GM18870 (cell line): ENCODE measurements around the gene GATAD1.
"Not testable (repeated sequence)": the region's sequence is repeated elsewhere in the genome, so short reads cannot be mapped to it uniquely, and the experiment has no call there.

Experiments used
- ATAC-seq: cut with Tn5 transposase; IDR thresholded peaks from one replicate; pipeline ENCODE4 v1.9.1; 2021; ENCODE audit warnings: moderate library complexity; ENCODE audit not compliant: unreplicated experiment

The GATAD1 gene

DNA sequence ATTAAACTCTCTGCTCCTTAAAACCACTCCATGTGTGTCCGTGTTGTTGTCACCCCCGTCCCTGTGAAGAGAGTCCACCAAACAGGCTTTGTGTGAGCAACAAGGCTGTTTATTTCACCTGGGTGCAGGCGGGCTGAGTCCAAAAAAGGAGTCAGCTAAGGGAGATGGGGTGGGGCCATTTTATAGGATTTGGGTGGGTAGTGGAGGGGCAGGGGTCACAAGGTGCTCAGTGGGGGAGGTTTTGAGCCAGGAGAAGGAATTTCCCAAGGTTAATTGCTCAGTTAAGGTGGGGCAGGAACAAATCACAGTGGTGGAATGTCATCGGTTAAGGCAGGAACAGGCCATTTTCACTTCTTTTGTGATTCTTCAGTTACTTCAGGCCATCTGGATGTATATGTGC, 31.9 kb downstream of the GATAD1 start:
- ATAC-seq = not testable (repeated sequence)

DNA sequence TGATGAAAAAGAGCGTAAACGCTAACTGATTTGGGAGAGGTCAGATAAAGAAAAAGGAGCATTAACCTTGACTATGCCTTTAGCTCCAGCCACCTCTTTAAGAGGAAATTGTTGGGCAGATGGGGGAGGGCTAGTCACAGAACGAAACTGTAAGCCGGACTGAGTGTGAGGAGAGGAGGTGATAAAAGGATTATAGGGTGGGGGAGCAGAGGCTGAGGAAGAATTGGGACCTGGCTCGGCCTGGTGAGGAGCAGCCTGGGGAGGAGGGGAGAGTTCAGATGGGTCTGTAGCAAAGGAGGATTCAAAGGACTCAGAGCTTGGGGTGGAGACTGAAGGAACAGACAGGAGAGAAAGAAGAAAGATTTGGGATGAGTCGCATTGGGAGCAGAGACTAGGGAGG, 36.3 kb downstream of the GATAD1 start:
- not testable (repeated sequence) for ATAC-seq

DNA sequence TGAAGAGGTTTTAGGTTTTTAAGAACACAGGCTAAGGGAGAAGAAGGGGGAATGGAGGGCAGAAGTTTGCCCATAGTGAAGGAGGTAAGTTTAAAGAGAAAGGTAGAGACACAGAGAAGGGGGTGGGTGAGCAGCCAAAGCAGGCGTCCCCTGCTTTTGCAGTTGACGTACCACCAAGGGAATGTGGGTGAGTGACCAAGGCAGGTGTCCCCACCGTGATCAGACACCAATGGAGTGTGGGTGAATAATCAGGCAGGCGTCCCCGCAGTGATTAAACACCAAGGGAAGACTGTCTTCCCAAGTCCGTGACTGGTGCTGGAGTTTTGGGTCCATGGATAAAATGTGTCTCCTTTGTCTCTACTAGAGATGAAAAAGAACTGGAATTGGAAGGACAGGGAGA, 36.9 kb downstream of the GATAD1 start:
- ATAC-seq = not testable (repeated sequence)

DNA sequence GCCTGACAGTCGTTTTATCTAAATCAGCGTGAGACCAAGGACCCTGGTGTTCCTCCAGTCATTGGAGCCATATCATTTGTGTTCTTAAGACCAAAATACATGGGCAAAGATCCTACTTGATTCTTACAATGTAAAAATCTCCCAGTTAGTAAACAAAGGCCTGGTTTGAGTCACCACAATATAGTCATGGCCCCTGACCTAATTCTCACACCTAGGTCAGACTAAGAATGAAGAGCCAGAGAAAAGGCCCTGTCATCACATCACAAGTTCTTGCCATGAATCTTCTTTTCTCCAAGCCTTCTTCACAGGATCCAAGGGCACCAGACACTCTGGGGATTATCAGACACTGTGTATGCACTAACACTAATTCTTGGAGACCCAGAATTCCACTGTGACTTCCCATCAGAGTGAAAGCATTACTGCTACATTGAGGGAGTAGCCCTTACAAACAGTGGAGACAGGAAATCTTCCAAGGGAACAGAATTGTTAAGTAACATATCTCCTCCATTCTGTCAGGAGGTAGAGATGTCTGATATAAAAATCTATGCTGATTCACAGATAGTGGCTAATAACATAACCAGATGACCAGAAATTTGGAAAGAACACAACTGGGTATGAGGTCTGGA, 38.1 kb downstream of the GATAD1 start:
- no peak for ATAC-seq

DNA sequence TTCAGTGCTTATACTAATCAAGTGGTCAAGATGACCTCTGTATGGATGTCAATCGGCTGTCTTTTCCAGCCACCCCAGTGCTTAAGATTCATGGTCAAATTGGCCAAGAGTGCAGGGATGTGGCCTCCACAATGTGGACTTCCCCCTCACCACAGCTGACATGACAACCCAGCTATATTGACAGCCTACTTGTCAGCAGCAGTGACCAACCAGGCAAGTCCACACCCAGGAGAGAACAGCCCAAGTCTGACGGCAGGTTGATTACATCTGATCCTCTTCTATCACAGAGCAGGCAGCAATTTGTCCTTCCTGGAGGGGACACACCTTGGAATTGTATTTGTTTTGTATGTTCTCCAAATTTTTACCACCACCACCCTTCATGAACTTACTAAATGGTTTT, 38.7 kb downstream of the GATAD1 start:
- ATAC-seq = no peak

DNA sequence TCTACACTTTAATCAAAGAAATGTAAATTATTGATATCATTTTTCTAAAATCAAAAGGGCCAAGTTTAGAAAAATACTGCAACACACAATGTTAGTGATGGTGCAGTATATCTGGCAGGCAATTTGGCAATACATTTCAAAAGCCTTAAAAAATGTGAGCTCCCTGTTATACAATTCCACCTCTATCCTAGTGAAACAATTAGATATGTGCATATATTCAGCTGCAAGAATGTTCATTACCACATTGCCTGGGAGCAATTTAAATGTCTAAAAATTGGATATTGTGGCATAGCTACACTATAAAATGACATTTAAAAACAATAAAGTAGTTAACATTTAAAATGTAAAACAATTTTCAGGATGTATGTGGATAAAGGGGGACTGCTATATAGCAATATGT, 40.5 kb downstream of the GATAD1 start:
- no peak for ATAC-seq

DNA sequence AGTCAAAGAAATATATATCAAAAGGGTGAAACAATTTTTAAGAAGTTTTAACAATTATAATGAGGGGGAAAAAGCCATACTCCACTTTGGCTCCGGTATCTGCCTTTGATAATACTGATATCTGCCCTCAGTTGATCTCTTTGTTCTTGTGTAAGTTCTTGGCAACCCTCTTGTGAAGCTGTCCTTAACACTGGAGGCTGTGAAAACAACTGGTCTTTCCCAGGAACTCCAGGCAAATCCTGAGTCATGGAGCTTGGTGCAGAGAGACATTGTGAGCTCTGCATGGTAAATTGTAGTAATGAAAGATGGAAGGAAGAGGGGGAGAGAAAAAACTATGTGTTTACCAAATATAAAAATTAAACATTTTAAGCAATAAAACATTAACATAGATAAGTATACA, 42.4 kb downstream of the GATAD1 start:
- no peak for ATAC-seq

DNA sequence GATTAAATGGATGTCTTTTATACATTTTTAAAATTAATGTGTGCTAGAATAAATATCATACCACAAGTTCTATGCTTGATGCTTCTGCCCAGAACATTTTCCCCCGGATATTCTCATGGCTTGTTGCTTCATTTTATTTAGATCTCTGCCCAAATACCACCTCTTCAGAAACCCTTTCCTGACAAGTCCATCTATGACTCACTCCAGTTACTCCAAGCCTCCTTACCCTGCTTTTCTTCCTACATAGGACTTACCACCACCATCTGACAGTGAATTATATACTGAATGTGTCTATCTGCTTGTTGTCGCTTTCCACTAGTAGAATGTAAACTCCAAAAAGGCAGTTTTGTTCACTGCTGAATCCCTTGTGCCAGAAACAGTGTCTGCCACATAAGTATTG, 49.6 kb downstream of the GATAD1 start:
- no peak for ATAC-seq

DNA sequence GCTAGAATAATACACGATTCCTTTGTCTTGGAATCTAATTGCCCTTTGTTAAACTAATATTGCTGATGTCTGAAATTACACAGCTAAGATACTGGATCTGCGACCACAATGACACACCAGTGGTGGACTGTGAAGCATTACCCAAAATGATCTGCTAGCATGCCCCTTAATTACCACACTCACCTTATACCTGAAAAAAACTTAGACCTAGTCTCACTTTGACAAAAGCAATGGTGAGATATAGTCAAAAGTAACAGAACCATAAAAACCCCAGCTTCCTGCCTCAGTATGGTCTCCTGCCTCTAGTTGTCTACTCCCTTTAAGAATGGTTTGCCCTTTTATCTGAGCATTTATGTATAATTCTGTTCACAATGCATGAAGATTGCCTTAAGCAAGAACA, 51.3 kb downstream of the GATAD1 start:
- ATAC-seq = no peak

DNA sequence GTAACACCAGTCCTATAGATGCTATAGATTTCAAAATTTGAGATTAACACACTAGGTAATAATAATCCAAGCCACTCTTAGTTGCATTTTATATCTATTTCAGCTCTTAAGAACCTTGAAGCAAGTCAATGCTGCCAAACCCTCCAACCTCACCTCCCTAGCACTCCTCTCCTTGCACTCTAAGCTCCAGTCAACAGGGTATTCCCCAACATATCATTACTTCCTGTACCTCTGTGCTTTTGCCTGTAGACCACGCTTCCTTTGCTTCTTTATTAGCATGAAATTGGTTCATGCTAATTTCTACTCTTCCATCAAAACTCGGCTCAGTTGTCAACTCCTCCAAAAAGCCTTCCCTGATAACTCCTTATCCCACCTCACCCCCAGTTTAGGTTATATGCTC, 56.5 kb downstream of the GATAD1 start:
- no peak for ATAC-seq

DNA sequence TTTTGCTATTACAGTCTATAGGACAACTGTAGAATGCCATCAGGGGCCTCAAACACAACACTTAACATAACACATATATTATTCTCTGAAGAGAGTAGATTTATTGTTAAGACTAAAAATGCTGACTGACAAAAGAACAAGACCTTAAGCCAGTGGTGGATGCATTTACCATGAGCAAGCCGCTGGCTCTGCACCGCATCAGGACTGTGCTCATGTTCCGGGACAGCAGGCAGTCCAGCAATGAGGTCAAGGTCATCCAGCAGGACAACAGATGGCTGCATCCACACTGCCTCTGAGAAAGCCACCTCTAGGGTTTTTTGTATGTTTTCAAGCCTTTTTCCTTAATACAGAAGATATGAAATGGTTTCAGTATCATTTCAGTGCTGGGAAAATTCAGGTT, 57.3 kb downstream of the GATAD1 start:
- no peak for ATAC-seq

DNA sequence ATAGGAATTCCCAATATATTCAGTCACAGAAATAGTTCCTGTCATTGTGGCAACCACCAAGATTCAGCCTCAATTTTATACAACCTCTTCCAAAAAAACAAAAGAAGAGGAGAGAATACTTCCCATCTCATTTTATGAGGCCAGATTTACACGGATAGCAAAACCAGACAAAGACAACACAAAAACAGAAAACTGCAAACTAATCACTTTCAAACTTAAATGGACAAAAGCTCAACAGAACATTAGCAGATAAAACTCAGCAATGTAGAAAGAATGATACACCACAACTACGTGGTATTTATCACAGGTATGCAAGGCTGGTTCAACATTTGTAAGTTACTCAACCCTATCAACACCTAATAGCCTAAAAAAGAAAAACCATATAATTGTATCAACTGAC, 59.1 kb downstream of the GATAD1 start:
- no peak for ATAC-seq

DNA sequence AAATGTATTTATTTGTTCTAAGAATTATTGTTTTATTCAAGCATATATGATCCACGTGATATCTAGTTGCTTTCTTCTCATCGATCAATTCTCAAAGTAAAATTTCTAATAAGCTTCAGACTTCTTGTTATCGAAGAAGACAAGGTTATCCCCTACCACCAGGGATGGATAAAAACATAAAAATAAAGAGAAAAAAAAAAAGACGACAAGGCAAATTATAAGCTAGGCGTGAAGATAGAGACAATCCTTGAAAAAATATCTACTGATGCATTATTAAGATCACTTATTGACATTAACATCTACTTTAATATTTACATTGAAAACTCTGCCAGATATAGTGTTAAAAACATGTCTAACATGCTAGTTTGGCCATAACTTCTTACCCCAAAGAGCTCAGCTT, 61.7 kb downstream of the GATAD1 start:
- no peak for ATAC-seq
